ENCODE data around the gene ANXA10. TPM values are rescaled to one million over a fixed set of nuclear protein-coding genes. Genes with fewer than 3 reads are reported as not detected.
"Not testable (repeated sequence)": the region's sequence is repeated elsewhere in the genome, so short reads cannot be mapped to it uniquely, and the experiment has no call there.

ANXA10 gene
- total and polyA plus RNA-seq, 2 of the 4 experiments (the other 2 are of a cell fraction): 0.44 to 0.72 TPM

- H3K4me2 ChIP-seq (ENCODE audit: low read depth, low read length); H2AFZ ChIP-seq (replicated peaks; ENCODE audit: low read length, poor library complexity); H4K8ac ChIP-seq (ENCODE audit: low read depth in 2 of 2, low read length in 2 of 2); H4K5ac ChIP-seq (ENCODE audit: low read depth, low read length); H3K18ac ChIP-seq (ENCODE audit: low read depth, low read length); intact Hi-C loops (cut with micrococcal nuclease); H3K4me1 ChIP-seq (ENCODE audit: control insufficient read depth, insufficient read depth, low read length); H2BK15ac ChIP-seq (ENCODE audit: low read depth, low read length); H4K91ac ChIP-seq (ENCODE audit: insufficient read depth, low read depth, low read length); H3K4me3 ChIP-seq (ENCODE audit: insufficient read depth, low read depth, low read length); H2AK5ac ChIP-seq (ENCODE audit: low read depth, low read length); H2BK20ac ChIP-seq (ENCODE audit: low read depth, low read length); H3K27ac ChIP-seq (ENCODE audit: insufficient read depth, low read length); H3K9ac ChIP-seq (ENCODE audit: low read depth, low read length); H3K9me3 ChIP-seq (ENCODE audit: control insufficient read depth, insufficient read depth, low read length); H3K14ac ChIP-seq (replicated peaks; ENCODE audit: low read depth, low read length); H2BK120ac ChIP-seq (ENCODE audit: low read depth, low read length); H2BK5ac ChIP-seq (ENCODE audit: low read depth, low read length, poor library complexity, severe bottlenecking); H4K20me1 ChIP-seq (ENCODE audit: insufficient read depth, low read length); H3K27me3 ChIP-seq (ENCODE audit: control insufficient read depth, insufficient read depth, low read length); BruUV-seq (replicated peaks); H3K79me1 ChIP-seq (ENCODE audit: low read depth in 1 of 2, low read length in 2 of 2); H3K36me3 ChIP-seq (ENCODE audit: control insufficient read depth, insufficient read depth, low read length); H3K9me1 ChIP-seq (ENCODE audit: insufficient read depth, low read length); CTCF ChIA-PET; dilution Hi-C loops (cut with HindIII; ENCODE audit: low sequenced_read_pairs, unreplicated experiment); H2AK9ac ChIP-seq (replicated peaks; ENCODE audit: low read depth, low read length, poor library complexity); H3K23ac ChIP-seq (ENCODE audit: low read depth, low read length); H3K4ac ChIP-seq (ENCODE audit: low read depth, low read length); ATAC-seq (ENCODE audit: low read depth); DNase-seq; in situ Hi-C loops (cut with MboI; ENCODE audit: low sequenced_read_pairs); POLR2A ChIA-PET (ENCODE audit: unreplicated experiment); H3K56ac ChIP-seq (ENCODE audit: extremely low read depth, insufficient read depth, low read length): not testable (repeated sequence)
Observed at GRCh38 chr4:168213511-168213910, 121.2 kb downstream of the ANXA10 start.
